GM18873 (cell line): ENCODE results near the gene CLEC16A.
"Not testable (repeated sequence)": the region's sequence is repeated elsewhere in the genome, so short reads cannot be mapped to it uniquely, and the experiment has no call there.

ENCODE experiments used
- ATAC-seq: cut with Tn5 transposase; IDR thresholded peaks from one replicate; pipeline ENCODE4 v1.9.1; 2021; ENCODE audit warnings: mild to moderate bottlenecking, moderate library complexity, moderate number of reproducible peaks; ENCODE audit not compliant: unreplicated experiment, low FRiP score

Gene CLEC16A

GRCh38 chr16:10923146-10923649 lies 21.2 kb upstream of the CLEC16A start:
- no peak for ATAC-seq

GRCh38 chr16:10923650-10924214 lies 20.6 kb upstream of the CLEC16A start:
- ATAC-seq, result no peak

- not testable (repeated sequence) for ATAC-seq
These were observed 19.1 kb upstream of the CLEC16A start for GRCh38 chr16:10925285-10925684.

GRCh38 chr16:10926094-10926493 lies 18.3 kb upstream of the CLEC16A start:
- no peak for ATAC-seq

- no peak for ATAC-seq
These were observed 17.5 kb upstream of the CLEC16A start for GRCh38 chr16:10926867-10927266.

GRCh38 chr16:10927497-10928112 lies 16.8 kb upstream of the CLEC16A start:
- no peak for ATAC-seq

GRCh38 chr16:10929097-10929496 lies 15.3 kb upstream of the CLEC16A start:
- ATAC-seq, result not testable (repeated sequence)

- ATAC-seq, result no peak
These were observed 14.3 kb upstream of the CLEC16A start for GRCh38 chr16:10929853-10930754.

- ATAC-seq, result no peak
These were observed 13.6 kb upstream of the CLEC16A start for GRCh38 chr16:10930755-10931093.

GRCh38 chr16:10931134-10931533 lies 13.2 kb upstream of the CLEC16A start:
- ATAC-seq, result no peak

- ATAC-seq, result no peak
These were observed 12.3 kb upstream of the CLEC16A start for GRCh38 chr16:10931977-10932632.

GRCh38 chr16:10932959-10933710 lies 11.2 kb upstream of the CLEC16A start:
- ATAC-seq, result no peak

GRCh38 chr16:10933865-10934264 lies 10.5 kb upstream of the CLEC16A start:
- no peak for ATAC-seq

GRCh38 chr16:10934325-10935107 lies 9.8 kb upstream of the CLEC16A start:
- ATAC-seq, result no peak

- no peak for ATAC-seq
These were observed 9.0 kb upstream of the CLEC16A start for GRCh38 chr16:10935226-10935915.

GRCh38 chr16:10936272-10936984 lies 7.9 kb upstream of the CLEC16A start:
- ATAC-seq, result no peak

GRCh38 chr16:10937068-10937859 lies 7.1 kb upstream of the CLEC16A start:
- ATAC-seq, result no peak
